ENCODE results near the gene LRRC36. TPM values are rescaled to one million over a fixed set of nuclear protein-coding genes. Genes with fewer than 3 reads are reported as not detected.

Gene LRRC36
- total and polyA plus RNA-seq, 2 of the 13 experiments (the other 11 are each of a cell fraction or from before 2014, with no cell fraction given): 0.12 to 0.15 TPM

GRCh38 chr16:67301080-67301782, 25.4 kb upstream of the LRRC36 start:
- no peak overlapping the region for H3K9ac ChIP-seq (ENCODE audit: insufficient read depth, low read depth, low read length)
- no TSS peak for BruUV-seq (replicated peaks)
- WGBS (ENCODE audit: low lambda C conversion rate): 7% methylated on average over 9 of the region's 11 CpGs
- H3K4me3 ChIP-seq (replicated peaks in 1 of 3; ENCODE audit: insufficient read depth in 1 of 3, low read depth in 2 of 3, low read length in 3 of 3): no peak overlapping the region
- in situ Hi-C loops (cut with HindIII; ENCODE audit: extremely low pct_ligation_motif_present, low pct_unique_long_range_greater_than_20kb) (no loop called here), intact Hi-C loops (cut with micrococcal nuclease; ENCODE audit: unreplicated experiment) (no loop called here)
- H3K27ac ChIP-seq (ENCODE audit: extremely low read length, insufficient read depth, low read length): no peak overlapping the region
- no peak for ATAC-seq
- H4K20me1 ChIP-seq (ENCODE audit: insufficient read depth, low read length): no peaks in the 10 kb centered on the region
- POLR2A ChIA-PET: no interaction called here
- H3K36me3 ChIP-seq (replicated peaks in 1 of 2; ENCODE audit: control insufficient read depth in 1 of 2, insufficient read depth in 2 of 2, low read length in 2 of 2): no peaks in the 10 kb centered on the region
- FAIRE-seq: no peak
- no peaks in the 10 kb centered on the region for H3K9me3 ChIP-seq (ENCODE audit: low read length)
- no peaks in the 10 kb centered on the region for H3K4me1 ChIP-seq (ENCODE audit: insufficient read depth, low read length)
- H3K79me2 ChIP-seq (ENCODE audit: insufficient read depth, low read length): no peaks in the 10 kb centered on the region
- no peak overlapping the region for H3K4me2 ChIP-seq (ENCODE audit: low read depth, low read length)
- no peak for DNase-seq (ENCODE audit: low spot score)
- H3K27me3 ChIP-seq (ENCODE audit: control insufficient read depth in 1 of 2, insufficient read depth in 2 of 2, low read length in 2 of 2): peaks cover 4 to 41% of the 10 kb centered on the region in 2 experiments; a peak in 4 of 5 replicates
- CTCF ChIA-PET (ENCODE audit: low intra/inter-chr PET ratio, low total read pairs): no interaction called here
- no peak overlapping the region for H2AFZ ChIP-seq (ENCODE audit: low read length)
- TF ChIP-seq ZNF747 (CRISPR knock-in tag; IDR thresholded peaks at IDR 0.05; ENCODE audit: borderline replicate concordance) (no peak), REPIN1 (CRISPR knock-in tag; IDR thresholded peaks at IDR 0.05; ENCODE audit: borderline replicate concordance, low read depth) (no peak), CEBPZ (IDR thresholded peaks at IDR 0.05; ENCODE audit: low read length) (no peak), MIER2 (CRISPR knock-in tag; IDR thresholded peaks at IDR 0.05) (no peak), ZNF660 (CRISPR knock-in tag; IDR thresholded peaks at IDR 0.05; ENCODE audit: borderline replicate concordance, low read depth) (no peak), NFKB2 (CRISPR knock-in tag; IDR thresholded peaks at IDR 0.05; ENCODE audit: borderline replicate concordance) (no peak), ARID5B (CRISPR knock-in tag; IDR thresholded peaks at IDR 0.05) (no peak), ZNF574 (CRISPR knock-in tag; IDR thresholded peaks at IDR 0.05) (no peak), ZNF510 (CRISPR knock-in tag; IDR thresholded peaks at IDR 0.05; ENCODE audit: low read depth) (no peak), ZKSCAN8 (CRISPR knock-in tag; IDR thresholded peaks at IDR 0.05; ENCODE audit: borderline replicate concordance) (no peak), MAFK (conservative IDR thresholded peaks at IDR 0.05 in 1 of 2, IDR thresholded peaks at IDR 0.05 in 1 of 2; ENCODE audit: low read length in 2 of 2) (no peak), HNF4A (CRISPR knock-in tag; IDR thresholded peaks at IDR 0.05) (no peak), MXD3 (CRISPR knock-in tag; IDR thresholded peaks at IDR 0.05) (no peak), ZNF773 (CRISPR knock-in tag; IDR thresholded peaks at IDR 0.05; ENCODE audit: borderline replicate concordance) (no peak)
